RWPE1 (cell line): ENCODE measurements around the gene CDK5R2.

Source experiments
- CTCF ChIA-PET: fragments of 350-600 bp; sonication (Branson Sonifier 250); formaldehyde crosslinking; extraction: SDS; loops from one replicate; lab custom pipeline; 2021; lab: Yijun Ruan, JAX
- POLR2A ChIA-PET: fragments of 400-600 bp; formaldehyde crosslinking; extraction: SDS; loops from one replicate; lab custom pipeline; 2020; ENCODE audit warnings: antibody characterized with exemption; ENCODE audit not compliant: low non-redundant PET; lab: Yijun Ruan, JAX
- DNase-seq: peaks from one replicate; pipeline ENCODE4 v3.0.0; 2012; ENCODE audit warnings: low spot score
- H3K27ac ChIP-seq: fragments of 450-650 bp; 2 replicates; pipeline ENCODE4 v1.5.1; 2017
- TF ChIP-seq, protein P1 (sequence below): fragments of 450-650 bp; conservative IDR thresholded peaks from 2 replicates; pipeline ENCODE4 v1.5.1; 2017; ENCODE audit warnings: low read depth, mild to moderate bottlenecking

The CDK5R2 gene

GRCh38 chr2:218954541-218955300 lies 4.7 kb upstream of the CDK5R2 start:
- no peak for DNase-seq
- H3K27ac ChIP-seq: no peak overlapping the region
- ChIA-PET CTCF (interaction anchor here (0.6 to 1.4 kb wide), 3 partner anchors 9 to 78 kb away, joined by 4 to 9 read pairs (median 4); no protein-coding TSS in a partner anchor), POLR2A (no interaction called here)
- TF ChIP-seq, protein P1, sequence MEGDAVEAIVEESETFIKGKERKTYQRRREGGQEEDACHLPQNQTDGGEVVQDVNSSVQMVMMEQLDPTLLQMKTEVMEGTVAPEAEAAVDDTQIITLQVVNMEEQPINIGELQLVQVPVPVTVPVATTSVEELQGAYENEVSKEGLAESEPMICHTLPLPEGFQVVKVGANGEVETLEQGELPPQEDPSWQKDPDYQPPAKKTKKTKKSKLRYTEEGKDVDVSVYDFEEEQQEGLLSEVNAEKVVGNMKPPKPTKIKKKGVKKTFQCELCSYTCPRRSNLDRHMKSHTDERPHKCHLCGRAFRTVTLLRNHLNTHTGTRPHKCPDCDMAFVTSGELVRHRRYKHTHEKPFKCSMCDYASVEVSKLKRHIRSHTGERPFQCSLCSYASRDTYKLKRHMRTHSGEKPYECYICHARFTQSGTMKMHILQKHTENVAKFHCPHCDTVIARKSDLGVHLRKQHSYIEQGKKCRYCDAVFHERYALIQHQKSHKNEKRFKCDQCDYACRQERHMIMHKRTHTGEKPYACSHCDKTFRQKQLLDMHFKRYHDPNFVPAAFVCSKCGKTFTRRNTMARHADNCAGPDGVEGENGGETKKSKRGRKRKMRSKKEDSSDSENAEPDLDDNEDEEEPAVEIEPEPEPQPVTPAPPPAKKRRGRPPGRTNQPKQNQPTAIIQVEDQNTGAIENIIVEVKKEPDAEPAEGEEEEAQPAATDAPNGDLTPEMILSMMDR: no peak

DNA sequence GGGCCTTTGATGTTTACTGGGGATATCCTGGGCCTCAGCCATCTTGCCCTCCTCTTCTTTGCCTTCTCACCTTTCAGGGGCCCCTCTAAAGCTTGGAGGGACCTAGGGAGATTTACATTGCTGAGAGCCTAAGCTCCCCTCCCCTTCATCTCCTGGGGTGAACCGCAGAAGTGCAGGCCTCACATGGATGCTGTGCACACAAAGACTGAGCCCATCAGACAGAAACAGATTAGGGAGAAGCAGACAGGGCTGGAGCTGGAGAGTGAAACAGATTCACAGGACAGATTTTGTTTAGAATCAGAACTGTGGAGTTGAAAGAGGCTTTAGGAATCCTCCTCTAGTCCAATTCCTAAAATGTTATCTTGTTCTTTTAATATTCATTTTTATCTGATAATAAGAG lies 3.4 kb upstream of the CDK5R2 start:
- ChIA-PET POLR2A (no interaction called here), CTCF (interaction anchor here (0.6 to 1.4 kb wide), 4 partner anchors 24 to 84 kb away, joined by 4 to 6 read pairs (median 4); no protein-coding TSS in a partner anchor)
- no peak for DNase-seq
- H3K27ac ChIP-seq: no peak overlapping the region
- TF ChIP-seq, protein P1: no peak

GRCh38 chr2:218957671-218958070 lies 1.8 kb upstream of the CDK5R2 start:
- DNase-seq: no peak
- TF ChIP-seq, protein P1: no peak
- ChIA-PET POLR2A (no interaction called here), CTCF (interaction anchor here (0.6 to 2.0 kb wide), 2 partner anchors 22 to 32 kb away, joined by 4 to 10 read pairs; no protein-coding TSS in a partner anchor)
- H3K27ac ChIP-seq: no peak overlapping the region

- H3K27ac ChIP-seq: no peak overlapping the region
- no peak for DNase-seq
- CTCF ChIA-PET: interaction anchor here (2.0 kb wide), 1 partner anchor 22 kb away, joined by 10 read pairs; no protein-coding TSS in a partner anchor
- POLR2A ChIA-PET: no interaction called here
- TF ChIP-seq, protein P1: no peak
Observed at GRCh38 chr2:218958276-218958675, 1.2 kb upstream of the CDK5R2 start.

- ChIA-PET POLR2A (no interaction called here), CTCF (interaction anchor here (0.6 to 0.9 kb wide), 5 partner anchors 8 to 107 kb away, joined by 3 to 5 read pairs (median 3); no protein-coding TSS in a partner anchor)
Observed at GRCh38 chr2:218959761-218960308, 369 bp downstream of the CDK5R2 start.

More at GRCh38 chr2:218959761-218960308, 369 bp downstream of the CDK5R2 start:
- H3K27ac ChIP-seq: no peak overlapping the region
- no peak for DNase-seq
- TF ChIP-seq, protein P1: no peak
